Ovary (tissue), 9 donors: ENCODE measurements around the gene ANKRD42. TPM values are rescaled to one million over a fixed set of nuclear protein-coding genes. Genes with fewer than 3 reads are reported as not detected.
"Not testable (repeated sequence)": the region's sequence is repeated elsewhere in the genome, so short reads cannot be mapped to it uniquely, and the experiment has no call there.

Source experiments
- DNase-seq, 5 donors: peaks; one replicate each; pipeline ENCODE4 v3.0.0-alpha.2; 2019 to 2020
- H3K27ac ChIP-seq, 2 donors: fragments of 200-600 bp; one replicate each; pipeline versions ENCODE4 v1.5.1 to v1.8.0; 2019 to 2022
- H3K27me3 ChIP-seq: fragments of 200-600 bp; one replicate; pipeline ENCODE4 v1.8.0; 2022
- H3K36me3 ChIP-seq: fragments of 200-600 bp; sonication (generic); one replicate; pipeline ENCODE4 v1.5.1; 2019
- H3K4me1 ChIP-seq: one replicate; pipeline ENCODE4 v1.8.1; 2013; ENCODE audit warnings: mild to moderate bottlenecking, moderate library complexity; ENCODE audit not compliant: insufficient read depth
- H3K4me3 ChIP-seq: fragments of 200-600 bp; sonication (generic); one replicate; pipeline ENCODE4 v1.5.1; 2017
- H3K9me3 ChIP-seq, 2 donors: fragments of 200-600 bp in 1 of 2; sonication (generic) in 1 of 2; one replicate each; pipeline versions ENCODE4 v1.5.1 to v1.8.1; 2013 to 2019; ENCODE audit warnings: mild to moderate bottlenecking in 1 of 2, moderate library complexity in 1 of 2
- EP300 ChIP-seq: sonication (generic); formaldehyde crosslinking; IDR thresholded peaks from one replicate; pipeline ENCODE4 v1.6.1; 2017; ENCODE audit warnings: antibody characterized with exemption
- POLR2A ChIP-seq: fragments of 450-650 bp; IDR thresholded peaks from one replicate; pipeline ENCODE4 v1.6.1; 2017; ENCODE audit warnings: antibody characterized with exemption, mild to moderate bottlenecking, moderate library complexity
- WGBS, 3 donors: extraction: QIAGEN DNeasy Blood & Tissue Kit in 1 of 3; methylation state at CpG; one replicate each; pipeline versions ENCODE4 v1.1.5 to v1.1.7; 2013 to 2017; 5-methylcytosine and 5-hydroxymethylcytosine counted together
- intact Hi-C, 4 donors: fragments of 100-400 bp; cut with DNase I; formaldehyde crosslinking; loops; one replicate each; pipeline versions ENCODE4 v1.11.0 to v1.15.1; 2022 to 2023
- polyA plus RNA-seq, 2 donors: library from polyadenylated mRNA; stranded (reverse); fragments of 200-250 nt in 1 of 2; fragments of 350-450 nt in 1 of 2; fragmentation: Illumina TruSeq in 1 of 2; extraction: RNeasy Lipid Tissue Mini Kit (QIAGEN cat#74804) in 1 of 2; gene quantifications; one replicate each; pipeline ENCODE4 v1.2.3, GENCODE V29; 2013 to 2014
- total RNA-seq, 7 donors: library from RNA; depleted of rRNA in 2 of 7; stranded (reverse); fragments of >200 nt in 2 of 7; fragmentation: NEBNext Ultra II Directional in 3 of 7; extraction: Animal tissue kit (Norgen Biotek cat#: 25700) in 3 of 7; gene quantifications; one replicate each; pipeline versions ENCODE4 v1.1.0 to v1.2.4, GENCODE V29; 2016 to 2023
- TF ChIP-seq, protein P1 (sequence below), 3 donors: fragments of 450-650 bp in 2 of 3; fragments of 200-600 bp in 1 of 3; IDR thresholded peaks; one replicate each; pipeline versions ENCODE4 v1.5.1 to v1.8.0; 2016 to 2022; ENCODE audit warnings: antibody characterized with exemption in 3 of 3, mild to moderate bottlenecking in 1 of 3
- donor health status: DM: no; HTN: no; CAD: no; lungs with moderate emphysema.
- donor health status: DM: no; HTN: no; CAD: no.
- donor health status: Bipolar disorder and iron deficiency.
- donor health status: DM: yes; HTN: yes; CAD: no.
- donor health status: DM: no; HTN: no; CAD: no.
- donor health status: DM: yes; HTN: yes; CAD: no.

The ANKRD42 gene
- total and polyA plus RNA-seq, 9 donors: 5.6 to 21.7 (median 14.0) TPM

- H3K4me3 ChIP-seq: no peak overlapping the region
- H3K9me3 ChIP-seq: no peaks in the 10 kb centered on the region
- 90 to 97% (median 92%) methylated on average over 8 of the region's 8 CpGs for WGBS, 3 donors
- no peak overlapping the region for H3K27ac ChIP-seq
- DNase-seq: no peak
- intact Hi-C loops: loop anchor here in 1 of 4 donors (10.0 kb wide), 1 partner anchor 49 kb away; no protein-coding TSS in a partner anchor
- H3K36me3 ChIP-seq: no peaks in the 10 kb centered on the region
- H3K27me3 ChIP-seq: no peaks in the 10 kb centered on the region
- TF ChIP-seq EP300: no peak
- no peak for TF ChIP-seq POLR2A
- TF ChIP-seq, protein P1, sequence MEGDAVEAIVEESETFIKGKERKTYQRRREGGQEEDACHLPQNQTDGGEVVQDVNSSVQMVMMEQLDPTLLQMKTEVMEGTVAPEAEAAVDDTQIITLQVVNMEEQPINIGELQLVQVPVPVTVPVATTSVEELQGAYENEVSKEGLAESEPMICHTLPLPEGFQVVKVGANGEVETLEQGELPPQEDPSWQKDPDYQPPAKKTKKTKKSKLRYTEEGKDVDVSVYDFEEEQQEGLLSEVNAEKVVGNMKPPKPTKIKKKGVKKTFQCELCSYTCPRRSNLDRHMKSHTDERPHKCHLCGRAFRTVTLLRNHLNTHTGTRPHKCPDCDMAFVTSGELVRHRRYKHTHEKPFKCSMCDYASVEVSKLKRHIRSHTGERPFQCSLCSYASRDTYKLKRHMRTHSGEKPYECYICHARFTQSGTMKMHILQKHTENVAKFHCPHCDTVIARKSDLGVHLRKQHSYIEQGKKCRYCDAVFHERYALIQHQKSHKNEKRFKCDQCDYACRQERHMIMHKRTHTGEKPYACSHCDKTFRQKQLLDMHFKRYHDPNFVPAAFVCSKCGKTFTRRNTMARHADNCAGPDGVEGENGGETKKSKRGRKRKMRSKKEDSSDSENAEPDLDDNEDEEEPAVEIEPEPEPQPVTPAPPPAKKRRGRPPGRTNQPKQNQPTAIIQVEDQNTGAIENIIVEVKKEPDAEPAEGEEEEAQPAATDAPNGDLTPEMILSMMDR (IDR thresholded peaks at IDR 0.05): no peak
- peaks cover 4% of the 10 kb centered on the region for H3K4me1 ChIP-seq
Observed at GRCh38 chr11:83195649-83196048, 2.1 kb downstream of the ANKRD42 start.

DNA sequence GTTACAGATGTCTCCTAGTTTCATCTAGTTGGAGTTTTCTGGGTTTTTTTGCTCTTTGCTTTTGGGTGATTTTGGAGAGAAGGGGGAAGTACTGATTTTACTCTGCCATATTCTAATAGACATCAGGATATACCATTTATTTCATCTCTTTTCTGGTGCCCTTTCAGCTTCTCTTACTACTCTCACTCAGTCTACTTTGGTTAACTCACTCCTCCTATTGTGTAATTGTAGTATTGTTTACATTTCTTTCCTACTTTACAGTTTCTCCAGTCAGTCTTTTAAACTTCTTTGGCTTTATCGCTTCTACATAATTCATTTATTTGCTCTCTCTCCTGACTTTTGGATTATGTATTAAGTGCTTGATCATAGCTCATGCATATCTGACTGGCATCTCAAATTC, 6.5 kb downstream of the ANKRD42 start:
- H3K4me1 ChIP-seq: peaks cover 2% of the 10 kb centered on the region
- intact Hi-C loops: no loop called here
- H3K27me3 ChIP-seq: no peaks in the 10 kb centered on the region
- H3K36me3 ChIP-seq: no peaks in the 10 kb centered on the region
- no peak for TF ChIP-seq EP300
- no peak for TF ChIP-seq POLR2A
- TF ChIP-seq, protein P1 (IDR thresholded peaks at IDR 0.05): no peak
- no peak overlapping the region for H3K27ac ChIP-seq
- no peak for DNase-seq
- H3K9me3 ChIP-seq: no peaks in the 10 kb centered on the region
- H3K4me3 ChIP-seq: no peak overlapping the region
- WGBS, 3 donors: 82 to 97% (median 97%) methylated on average over 1 of the region's 1 CpG

- Histone ChIP-seq H3K4me3 (no peak overlapping the region), H3K27me3 (no peaks in the 10 kb centered on the region), H3K9me3 (no peaks in the 10 kb centered on the region), H3K4me1 (no peaks in the 10 kb centered on the region), H3K27ac (no peak overlapping the region), H3K36me3 (no peaks in the 10 kb centered on the region)
- intact Hi-C loops: no loop called here
- TF ChIP-seq, protein P1 (IDR thresholded peaks at IDR 0.05): no peak
- no peak for DNase-seq
- WGBS, 3 donors: 78 to 87% (median 81%) methylated on average over 3 of the region's 3 CpGs
Observed at GRCh38 chr11:83205608-83206185, 12.2 kb downstream of the ANKRD42 start.

- WGBS, 3 donors: 71 to 79% (median 71%) methylated on average over 1 of the region's 1 CpG
- TF ChIP-seq EP300: no peak
- no peak for TF ChIP-seq POLR2A
- H3K27me3 ChIP-seq: no peaks in the 10 kb centered on the region
- DNase-seq: no peak
- H3K9me3 ChIP-seq: no peaks in the 10 kb centered on the region
- H3K4me3 ChIP-seq: no peak overlapping the region
- H3K36me3 ChIP-seq: no peaks in the 10 kb centered on the region
- H3K27ac ChIP-seq: no peak overlapping the region
- H3K4me1 ChIP-seq: no peaks in the 10 kb centered on the region
- intact Hi-C loops: no loop called here
Observed at GRCh38 chr11:83206221-83206620, 12.7 kb downstream of the ANKRD42 start.

DNA sequence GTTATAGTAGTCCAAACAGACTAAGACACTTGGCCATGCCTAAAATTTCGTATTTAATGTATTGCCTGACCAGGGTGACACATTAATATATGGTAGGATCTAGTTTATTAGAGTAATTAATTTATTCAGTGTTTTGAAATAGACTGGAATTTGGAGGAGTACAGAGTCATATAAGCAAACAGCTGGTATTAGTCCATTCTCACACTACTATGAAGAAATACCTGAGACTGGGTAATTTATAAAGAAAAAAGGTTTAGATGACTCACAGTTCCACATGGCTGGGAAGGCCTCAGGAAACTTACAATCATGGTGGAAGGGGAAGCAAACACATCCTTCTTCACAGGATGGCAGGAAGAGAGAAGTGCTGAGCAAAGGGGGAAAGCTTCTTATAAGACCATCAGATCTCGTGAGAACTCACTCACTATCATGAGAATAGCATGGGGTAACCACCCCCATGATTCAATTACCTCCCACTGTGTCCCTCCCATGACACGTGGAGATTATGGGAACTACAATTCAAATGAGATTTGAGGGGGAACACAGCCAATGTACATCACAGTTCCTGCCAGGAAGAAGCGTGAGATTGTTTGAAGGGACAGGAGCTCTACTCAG, 13.4 kb downstream of the ANKRD42 start:
- H3K4me1 ChIP-seq, H3K27ac ChIP-seq, H3K36me3 ChIP-seq, H3K27me3 ChIP-seq, H3K9me3 ChIP-seq, intact Hi-C loops, H3K4me3 ChIP-seq, DNase-seq: not testable (repeated sequence)
- 70 to 76% (median 76%) methylated on average over 4 of the region's 4 CpGs for WGBS, 3 donors
